ENCODE results near the gene ELOVL6.

DNA sequence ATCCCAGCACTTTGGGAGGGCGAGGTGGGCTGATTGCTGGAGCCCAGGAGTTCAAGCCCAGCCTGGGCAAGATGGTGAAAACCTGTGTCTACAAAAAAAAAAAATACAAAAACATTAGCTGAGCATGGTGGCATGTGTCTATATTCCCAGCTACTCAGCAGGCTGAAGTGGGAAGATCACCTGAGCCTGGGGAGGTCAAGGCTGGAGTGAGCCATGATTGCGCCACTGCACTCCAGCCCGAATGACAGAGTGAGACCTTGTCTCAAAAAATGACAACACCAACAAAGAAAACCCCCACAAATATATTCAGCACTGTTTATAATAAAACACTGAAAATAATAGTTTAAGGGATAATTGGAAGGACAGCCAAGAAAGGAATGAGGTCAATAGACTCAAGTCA, 3.6 kb upstream of the ELOVL6 start:
- TF ChIP-seq POLR2A (IDR thresholded peaks at IDR 0.05) (no peak), POLR2AphosphoS5 (IDR thresholded peaks at IDR 0.05) (no peak), EP300 (IDR thresholded peaks at IDR 0.05) (no peak)
- TF ChIP-seq, protein P1, sequence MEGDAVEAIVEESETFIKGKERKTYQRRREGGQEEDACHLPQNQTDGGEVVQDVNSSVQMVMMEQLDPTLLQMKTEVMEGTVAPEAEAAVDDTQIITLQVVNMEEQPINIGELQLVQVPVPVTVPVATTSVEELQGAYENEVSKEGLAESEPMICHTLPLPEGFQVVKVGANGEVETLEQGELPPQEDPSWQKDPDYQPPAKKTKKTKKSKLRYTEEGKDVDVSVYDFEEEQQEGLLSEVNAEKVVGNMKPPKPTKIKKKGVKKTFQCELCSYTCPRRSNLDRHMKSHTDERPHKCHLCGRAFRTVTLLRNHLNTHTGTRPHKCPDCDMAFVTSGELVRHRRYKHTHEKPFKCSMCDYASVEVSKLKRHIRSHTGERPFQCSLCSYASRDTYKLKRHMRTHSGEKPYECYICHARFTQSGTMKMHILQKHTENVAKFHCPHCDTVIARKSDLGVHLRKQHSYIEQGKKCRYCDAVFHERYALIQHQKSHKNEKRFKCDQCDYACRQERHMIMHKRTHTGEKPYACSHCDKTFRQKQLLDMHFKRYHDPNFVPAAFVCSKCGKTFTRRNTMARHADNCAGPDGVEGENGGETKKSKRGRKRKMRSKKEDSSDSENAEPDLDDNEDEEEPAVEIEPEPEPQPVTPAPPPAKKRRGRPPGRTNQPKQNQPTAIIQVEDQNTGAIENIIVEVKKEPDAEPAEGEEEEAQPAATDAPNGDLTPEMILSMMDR (IDR thresholded peaks at IDR 0.05): no peak
